ENCODE data around the gene ZNF580. TPM values are rescaled to one million over a fixed set of nuclear protein-coding genes. Genes with fewer than 3 reads are reported as not detected.
A peak's percentile ranks its signal among the peaks of the same experiment; 100 is the strongest.

ZNF580 gene
- total and polyA plus RNA-seq, 9 of the 15 experiments (the other 6 are each of a cell fraction or from before 2014, with no cell fraction given): 2.3 to 47.4 (median 6.0) TPM

- TF ChIP-seq TGIF2 (CRISPR knock-in tag; IDR thresholded peaks at IDR 0.05) (peak; percentile 87; the same call in 1 of the 2 replicates), HCFC1 (IDR thresholded peaks at IDR 0.05; ENCODE audit: low read depth, low read length) (peak; percentile 25; the same call in 1 of the 2 replicates), RBM25 (IDR thresholded peaks at IDR 0.05; ENCODE audit: low read depth, low read length, severe bottlenecking) (no peak), RBM39 (optimal IDR thresholded peaks at IDR 0.05; ENCODE audit: low read depth, low read length) (no peak), TBL1XR1 (IDR thresholded peaks at IDR 0.05; ENCODE audit: low read length in 2 of 2) (no peak), ZNF445 (CRISPR knock-in tag; IDR thresholded peaks at IDR 0.05; ENCODE audit: low read depth) (no peak), GTF3C2 (IDR thresholded peaks at IDR 0.05; ENCODE audit: borderline replicate concordance, extremely low read depth, insufficient read length) (no peak), NR2C1 (IDR thresholded peaks at IDR 0.05) (no peak), NR2C1 (tag; IDR thresholded peaks at IDR 0.05) (0 out of 2 replicates have a peak, but pooled peaks have one; percentile 49), ZNF23 (CRISPR knock-in tag; IDR thresholded peaks at IDR 0.05) (no peak), RFX1 (IDR thresholded peaks at IDR 0.05) (no peak), NCOA2 (IDR thresholded peaks at IDR 0.05; ENCODE audit: partially characterized antibody in 2 of 2) (peak in 1 of 2 experiments; percentile 100), RBM14 (IDR thresholded peaks at IDR 0.05; ENCODE audit: borderline replicate concordance, insufficient read depth, low read depth, low read length) (0 out of 2 replicates have a peak, but pooled peaks have one; percentile 24)
Observed at GRCh38 chr19:55647732-55648584, 7.2 kb downstream of the ZNF580 start, which contains the start of gene CCDC106 (continued).
